SIG-M5 treated with dmso at 0.1 percent for 504 hours (cell line): ENCODE data around the gene YDJC.
A peak's percentile ranks its signal among the peaks of the same experiment; 100 is the strongest.
"Not testable (repeated sequence)": the region's sequence is repeated elsewhere in the genome, so short reads cannot be mapped to it uniquely, and the experiment has no call there.

ENCODE experiments used
- DNase-seq: peaks from one replicate; lab custom pipeline; 2025; ENCODE audit not compliant: unreplicated experiment; lab: John Stamatoyannopoulos, UW

Gene YDJC

GRCh38 chr22:21611210-21611977 lies 18.4 kb downstream of the YDJC start:
- no peak for DNase-seq

- DNase-seq, result not testable (repeated sequence)
These were observed 20.2 kb downstream of the YDJC start for GRCh38 chr22:21609556-21610157.

- DNase-seq, result no peak
These were observed 23.0 kb downstream of the YDJC start for GRCh38 chr22:21606775-21607174.

- DNase-seq, result no peak
These were observed 23.8 kb downstream of the YDJC start for GRCh38 chr22:21605887-21606564.

- no peak for DNase-seq
These were observed 25.8 kb downstream of the YDJC start for GRCh38 chr22:21603973-21604372.

GRCh38 chr22:21602579-21602978 lies 27.2 kb downstream of the YDJC start:
- DNase-seq, result no peak

- no peak for DNase-seq
These were observed 30.5 kb downstream of the YDJC start for GRCh38 chr22:21599053-21599893.

GRCh38 chr22:21598302-21598701 lies 31.5 kb downstream of the YDJC start:
- DNase-seq, result no peak

- not testable (repeated sequence) for DNase-seq
These were observed 33.3 kb downstream of the YDJC start for GRCh38 chr22:21596356-21597135.

- no peak for DNase-seq
These were observed 34.9 kb downstream of the YDJC start for GRCh38 chr22:21594865-21595452.

GRCh38 chr22:21593406-21594232 lies 36.2 kb downstream of the YDJC start:
- DNase-seq, result no peak

GRCh38 chr22:21592422-21592821 lies 37.4 kb downstream of the YDJC start:
- no peak for DNase-seq

- DNase-seq, result no peak
These were observed 38.1 kb downstream of the YDJC start for GRCh38 chr22:21591695-21592094.

GRCh38 chr22:21590809-21591641 lies 38.8 kb downstream of the YDJC start:
- no peak for DNase-seq

- no peak for DNase-seq
These were observed 40.4 kb downstream of the YDJC start for GRCh38 chr22:21589396-21589795.

GRCh38 chr22:21587803-21588611 lies 41.8 kb downstream of the YDJC start:
- DNase-seq, result peak; percentile 47

GRCh38 chr22:21585389-21585788 lies 44.4 kb downstream of the YDJC start:
- DNase-seq, result no peak
